Osteoblast (primary cell): Measurements from ENCODE around the gene RBMX. TPM values are rescaled to one million over a fixed set of nuclear protein-coding genes. Genes with fewer than 3 reads are reported as not detected.
A peak's percentile ranks its signal among the peaks of the same experiment; 100 is the strongest.
"Not testable (repeated sequence)": the region's sequence is repeated elsewhere in the genome, so short reads cannot be mapped to it uniquely, and the experiment has no call there.

Source experiments
- DNase-seq: peaks from one replicate; pipeline ENCODE4 v3.0.0; 2011; ENCODE audit warnings: low spot score, mixed read lengths; ENCODE audit not compliant: insufficient read length; ENCODE audit errors: missing footprints
- H2AFZ ChIP-seq: 2 replicates; pipeline ENCODE4 v1.6.0; 2011; ENCODE audit warnings: mild to moderate bottlenecking, low read length
- H3K27ac ChIP-seq: 2 replicates; pipeline ENCODE4 v1.5.1; 2011; ENCODE audit warnings: mild to moderate bottlenecking, low read depth, low read length, moderate library complexity
- H3K27me3 ChIP-seq: 2 replicates; pipeline ENCODE4 v1.6.0; 2012; ENCODE audit warnings: mild to moderate bottlenecking, control low read depth, inconsistent platforms, low read length, moderate library complexity; ENCODE audit not compliant: insufficient read depth
- H3K36me3 ChIP-seq: 2 replicates; pipeline ENCODE4 v1.5.1; 2011; ENCODE audit warnings: mild to moderate bottlenecking, low read length, control low read depth, moderate library complexity; ENCODE audit not compliant: insufficient read depth
- H3K4me1 ChIP-seq: 2 replicates; pipeline ENCODE4 v1.5.1; 2011; ENCODE audit warnings: mild to moderate bottlenecking, low read length, control low read depth, moderate library complexity; ENCODE audit not compliant: insufficient read depth
- H3K4me2 ChIP-seq: 2 replicates; pipeline ENCODE4 v1.6.0; 2011; ENCODE audit warnings: mild to moderate bottlenecking, low read length; ENCODE audit not compliant: insufficient read depth
- H3K4me3 ChIP-seq: fragments of 200-600 bp; sonication (generic); 3 replicates; pipeline ENCODE4 v1.5.1; 2012; ENCODE audit warnings: mild to moderate bottlenecking, low read length, inconsistent platforms; ENCODE audit not compliant: insufficient read depth
- H3K79me2 ChIP-seq: 2 replicates; pipeline ENCODE4 v1.6.0; 2012; ENCODE audit warnings: mild to moderate bottlenecking, low read length, control low read depth, inconsistent platforms; ENCODE audit not compliant: insufficient read depth
- H3K9me3 ChIP-seq: 2 replicates; pipeline ENCODE4 v1.5.1; 2011; ENCODE audit warnings: low read depth, low read length, control low read depth
- H4K20me1 ChIP-seq: 2 replicates; pipeline ENCODE4 v1.6.0; 2012; ENCODE audit warnings: mild to moderate bottlenecking, low read length, control low read depth; ENCODE audit not compliant: insufficient read depth
- CTCF ChIP-seq: IDR thresholded peaks from 2 replicates; pipeline ENCODE4 v1.5.1; 2011; ENCODE audit warnings: mild to moderate bottlenecking, low read depth, low read length, moderate library complexity; ENCODE audit errors: extremely low read depth
- total RNA-seq: library from RNA; depleted of rRNA; stranded (reverse); fragments of >200 nt; gene quantifications from 2 replicates; pipeline ENCODE4 v1.2.3, GENCODE V29; 2012

Gene RBMX
- total RNA-seq, 1 donor = 202 TPM

GRCh38 chrX:136907621-136908020 lies 27.1 kb upstream of the RBMX start:
- Histone ChIP-seq H3K27me3 (no peaks in the 10 kb centered on the region), H3K9me3 (no peaks in the 10 kb centered on the region)
- DNase-seq = peak; percentile 30

GRCh38 chrX:136906921-136907510 lies 26.5 kb upstream of the RBMX start:
- TF ChIP-seq CTCF = no peak
- Histone ChIP-seq H3K4me1 (no peaks in the 10 kb centered on the region), H3K4me3 (no peak overlapping the region), H3K27me3 (no peaks in the 10 kb centered on the region), H3K27ac (no peak overlapping the region), H4K20me1 (no peaks in the 10 kb centered on the region), H2AFZ (no peak overlapping the region), H3K4me2 (no peak overlapping the region), H3K79me2 (no peaks in the 10 kb centered on the region), H3K9me3 (no peaks in the 10 kb centered on the region), H3K36me3 (no peaks in the 10 kb centered on the region)
- DNase-seq = peak; percentile 29

More at GRCh38 chrX:136907621-136908020, 27.1 kb upstream of the RBMX start:
- H3K36me3 ChIP-seq = no peaks in the 10 kb centered on the region
- H3K4me3 ChIP-seq = no peak overlapping the region
- H3K4me2 ChIP-seq = no peak overlapping the region
- no peaks in the 10 kb centered on the region for H3K4me1 ChIP-seq
- TF ChIP-seq CTCF = no peak
- H3K27ac ChIP-seq = no peak overlapping the region
- no peaks in the 10 kb centered on the region for H3K79me2 ChIP-seq
- H2AFZ ChIP-seq = no peak overlapping the region
- no peaks in the 10 kb centered on the region for H4K20me1 ChIP-seq

GRCh38 chrX:136904067-136904466 lies 23.5 kb upstream of the RBMX start:
- H3K4me1 ChIP-seq, H3K79me2 ChIP-seq, H3K36me3 ChIP-seq, H2AFZ ChIP-seq, DNase-seq, H4K20me1 ChIP-seq, H3K9me3 ChIP-seq, H3K4me2 ChIP-seq, H3K27me3 ChIP-seq, H3K4me3 ChIP-seq, H3K27ac ChIP-seq: not testable (repeated sequence)

- not testable (repeated sequence) for H3K27me3 ChIP-seq, H3K9me3 ChIP-seq, H3K27ac ChIP-seq, DNase-seq, H3K4me3 ChIP-seq, H3K4me1 ChIP-seq, H3K4me2 ChIP-seq, H3K36me3 ChIP-seq, H4K20me1 ChIP-seq, H2AFZ ChIP-seq, H3K79me2 ChIP-seq
These were observed 19.5 kb upstream of the RBMX start for GRCh38 chrX:136900071-136900470.

GRCh38 chrX:136899221-136899620 lies 18.7 kb upstream of the RBMX start:
- no peak for DNase-seq
- Histone ChIP-seq H4K20me1 (no peaks in the 10 kb centered on the region), H3K79me2 (no peaks in the 10 kb centered on the region), H2AFZ (no peak overlapping the region), H3K36me3 (no peaks in the 10 kb centered on the region), H3K4me1 (no peaks in the 10 kb centered on the region), H3K27me3 (no peaks in the 10 kb centered on the region), H3K4me3 (no peak overlapping the region), H3K9me3 (no peaks in the 10 kb centered on the region), H3K27ac (no peak overlapping the region), H3K4me2 (no peak overlapping the region)
- no peak for TF ChIP-seq CTCF

- not testable (repeated sequence) for H3K4me2 ChIP-seq, H3K36me3 ChIP-seq, DNase-seq, H3K79me2 ChIP-seq, H3K27me3 ChIP-seq, H3K9me3 ChIP-seq, H2AFZ ChIP-seq, H3K4me3 ChIP-seq, H3K27ac ChIP-seq, H3K4me1 ChIP-seq, H4K20me1 ChIP-seq
These were observed 18.2 kb upstream of the RBMX start for GRCh38 chrX:136898752-136899151.
